Pancreas (tissue), 10 donors: ENCODE data around the gene GUK1. TPM values are rescaled to one million over a fixed set of nuclear protein-coding genes. Genes with fewer than 3 reads are reported as not detected.
A peak's percentile ranks its signal among the peaks of the same experiment; 100 is the strongest.

Source experiments
- ATAC-seq, 4 donors: fragments of 200-7000 bp; cut with Tn5 transposase; one replicate each; pipeline versions ENCODE4 v1.8.0 to v1.9.1; 2020; ENCODE audit warnings: mild to moderate bottlenecking in 4 of 4, moderate library complexity in 4 of 4
- DNase-seq, 6 donors: peaks; one replicate each; pipeline ENCODE4 v3.0.0-alpha.2; 2020
- FAIRE-seq: peaks from 2 replicates; lab custom pipeline; 2012; peaks lifted over from hg19 to GRCh38; lab: Jason Lieb, UNC
- H3K27ac ChIP-seq, 4 donors: fragments of 200-600 bp; sonication (generic); 1 replicate in 3 of 4; 2 replicates in 1 of 4; pipeline versions ENCODE4 v1.5.0 to v1.8.0; 2020
- H3K27me3 ChIP-seq, 4 donors: fragments of 200-600 bp; one replicate each; pipeline ENCODE4 v1.8.0; 2021
- H3K36me3 ChIP-seq, 3 donors: fragments of 200-600 bp; sonication (generic) in 1 of 3; one replicate each; pipeline versions ENCODE4 v1.5.0 to v1.8.0; 2020 to 2021
- H3K4me1 ChIP-seq, 3 donors: fragments of 200-600 bp; one replicate each; pipeline ENCODE4 v1.8.0; 2021
- H3K4me3 ChIP-seq, 4 donors: fragments of 200-600 bp; sonication (generic) in 2 of 4; one replicate each; pipeline versions ENCODE4 v1.5.0 to v1.8.0; 2020 to 2021
- H3K9me3 ChIP-seq, 4 donors: fragments of 200-600 bp; one replicate each; pipeline ENCODE4 v1.8.0; 2021
- CTCF ChIP-seq, 4 donors: fragments of 200-600 bp; sonication (generic) in 3 of 4; IDR thresholded peaks; one replicate each; pipeline versions ENCODE4 v1.5.0 to v1.8.0; 2021; ENCODE audit warnings: antibody characterized with exemption in 4 of 4
- WGBS, 2 donors: extraction: QIAGEN DNeasy Blood & Tissue Kit; methylation state at CpG; one replicate each; pipeline ENCODE4 v1.1.7; 2013; 5-methylcytosine and 5-hydroxymethylcytosine counted together
- intact Hi-C, 3 donors: fragments of 100-400 bp; cut with DNase I; formaldehyde crosslinking; loops; one replicate each; pipeline versions ENCODE4 v1.11.1 to v1.14.2; 2022
- polyA plus RNA-seq, 2 donors: library from polyadenylated mRNA; stranded (reverse); fragments of 200-250 nt; gene quantifications; one replicate each; pipeline ENCODE4 v1.2.3, GENCODE V29; 2013
- total RNA-seq, 6 donors: library from RNA; stranded (reverse); fragmentation: NEBNext Ultra II Directional in 4 of 6; extraction: Animal tissue kit (Norgen Biotek cat#: 25700) in 4 of 6; gene quantifications; one replicate each; pipeline versions ENCODE4 v1.2.1 to v1.2.4, GENCODE V29; 2021 to 2023
- donor health status: healthy with polysubstance abuse.
- donor health status: DM: no; HTN: no; CAD: no; lungs with moderate emphysema.
- donor health status: DM: no; HTN: no; CAD: no.
- donor health status: control.
- donor health status: control.
- donor health status: Bipolar disorder and iron deficiency.
- donor health status: DM: yes; HTN: yes; CAD: no.
- donor health status: DM: no; HTN: no; CAD: no.
- donor health status: DM: no; HTN: no; CAD: no.
- donor health status: DM: yes; HTN: yes; CAD: no.

Gene GUK1
- total and polyA plus RNA-seq, 8 donors, result 71.5 to 317 (median 101) TPM

- WGBS, 2 donors, result 25 to 32% methylated on average over 13 to 14 of the region's 14 CpGs
- Histone ChIP-seq H3K9me3 (no peaks in the 10 kb centered on the region), H3K4me3 (no peak overlapping the region), H3K27me3 (no peaks in the 10 kb centered on the region), H3K36me3 (no peaks in the 10 kb centered on the region), H3K27ac (peak overlapping the region; percentile 27 to 57 (median 42)), H3K4me1 (no peaks in the 10 kb centered on the region)
- intact Hi-C loops, result no loop called here
- ATAC-seq (no peak), DNase-seq (peak in 3 of 6 donors; percentile 26 to 63 (median 40)), FAIRE-seq (no peak)
- no peak for TF ChIP-seq CTCF (IDR thresholded peaks at IDR 0.05)
These were observed 22.4 kb downstream of the GUK1 start for GRCh38 chr1:228162286-228163006.

GRCh38 chr1:228163007-228163753 is 23.1 kb downstream of the GUK1 start:
- no peak overlapping the region for H3K4me3 ChIP-seq
- no peak for ATAC-seq
- H3K9me3 ChIP-seq, result no peaks in the 10 kb centered on the region
- no peak for TF ChIP-seq CTCF (IDR thresholded peaks at IDR 0.05)
- H3K36me3 ChIP-seq, result no peaks in the 10 kb centered on the region
- DNase-seq, result peak in 4 of 6 donors; percentile 34 to 82 (median 60)
- intact Hi-C loops, result no loop called here
- H3K27me3 ChIP-seq, result no peaks in the 10 kb centered on the region
- H3K4me1 ChIP-seq, result no peaks in the 10 kb centered on the region
- H3K27ac ChIP-seq, result peak overlapping the region; percentile 36 to 57 (median 42)
- no peak for FAIRE-seq
- WGBS, 2 donors, result 47 to 49% methylated on average over 30 of the region's 30 CpGs

DNA sequence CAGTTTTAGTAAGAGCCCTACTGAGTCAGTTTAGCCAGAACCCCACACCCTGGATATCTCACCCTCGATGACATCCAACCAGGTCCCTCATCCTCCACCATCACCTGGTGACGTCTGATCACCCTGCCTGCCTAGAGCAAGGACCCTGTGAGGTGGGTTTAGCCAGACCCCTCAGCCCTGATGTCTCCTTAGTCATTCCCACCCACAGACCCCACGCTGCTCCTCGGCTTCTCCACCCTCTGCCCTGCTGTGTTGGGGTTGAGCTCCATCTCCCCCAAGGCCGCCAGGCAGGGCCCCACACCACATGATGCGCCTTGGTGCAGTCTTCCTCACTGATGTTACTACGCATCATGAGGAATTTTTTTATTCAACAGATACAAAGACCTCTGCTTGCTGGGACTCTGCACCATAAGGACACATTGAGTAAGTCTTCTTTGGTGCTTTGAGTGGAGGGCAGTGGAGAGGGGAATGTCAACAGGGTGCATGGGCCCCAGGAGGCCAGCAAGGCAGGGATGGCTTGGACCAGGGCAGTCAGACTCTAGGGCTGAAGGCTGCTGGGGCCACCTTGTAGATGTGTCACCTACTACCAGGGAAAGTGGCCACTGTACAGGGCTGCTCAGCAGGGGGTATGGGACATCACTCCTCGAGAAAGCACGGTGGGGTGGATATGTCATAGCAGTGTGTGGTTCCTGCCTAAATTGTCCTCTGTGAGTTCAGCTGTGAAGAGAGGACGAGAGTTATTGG is 23.9 kb downstream of the GUK1 start:
- DNase-seq (peak in 3 of 6 donors; percentile 28 to 62 (median 37)), ATAC-seq (no peak)

More for the DNA sequence above, 23.9 kb downstream of the GUK1 start:
- WGBS, 2 donors, result 82 to 87% methylated on average over 10 of the region's 10 CpGs
- no peak for TF ChIP-seq CTCF (IDR thresholded peaks at IDR 0.05)
- Histone ChIP-seq H3K4me3 (no peak overlapping the region), H3K36me3 (no peaks in the 10 kb centered on the region), H3K27me3 (no peaks in the 10 kb centered on the region), H3K27ac (peak overlapping the region in 1 of 4 donors; percentile 100), H3K4me1 (no peaks in the 10 kb centered on the region), H3K9me3 (no peaks in the 10 kb centered on the region)
- FAIRE-seq, result no peak
- intact Hi-C loops, result no loop called here
